ENCODE measurements around the gene ATP5F1A.
A peak's percentile ranks its signal among the peaks of the same experiment; 100 is the strongest.

ATP5F1A gene

GRCh38 chr18:46073474-46074331 is 24.4 kb downstream of the ATP5F1A start:
- DNase-seq (ENCODE audit: low read depth), result peak; percentile 77

- DNase-seq (ENCODE audit: low read depth), result no peak
These were observed 25.1 kb downstream of the ATP5F1A start for GRCh38 chr18:46072959-46073358.

- no peak for DNase-seq (ENCODE audit: low read depth)
These were observed 25.7 kb downstream of the ATP5F1A start for GRCh38 chr18:46072376-46072867.

GRCh38 chr18:46071653-46072375 is 26.3 kb downstream of the ATP5F1A start, which contains the start of gene PSTPIP2:
Gene PSTPIP2, minus strand, starts transcription at chr18:46072260. Its CDS starts 72 bp downstream, at chr18:46072188.
- peak; percentile 71 for DNase-seq (ENCODE audit: low read depth)

- no peak for DNase-seq (ENCODE audit: low read depth)
These were observed 27.1 kb downstream of the ATP5F1A start for GRCh38 chr18:46070815-46071652.

- DNase-seq (ENCODE audit: low read depth), result no peak
These were observed 27.9 kb downstream of the ATP5F1A start for GRCh38 chr18:46070232-46070631.

GRCh38 chr18:46069524-46069923 is 28.6 kb downstream of the ATP5F1A start:
- DNase-seq (ENCODE audit: low read depth), result peak; percentile 25

GRCh38 chr18:46068763-46069162 is 29.3 kb downstream of the ATP5F1A start:
- peak; percentile 15 for DNase-seq (ENCODE audit: low read depth)

GRCh38 chr18:46067438-46068007 is 30.6 kb downstream of the ATP5F1A start:
- DNase-seq (ENCODE audit: low read depth), result peak; percentile 59

- DNase-seq (ENCODE audit: low read depth), result no peak
These were observed 35.3 kb downstream of the ATP5F1A start for GRCh38 chr18:46062781-46063180.

- no peak for DNase-seq (ENCODE audit: low read depth)
These were observed 36.3 kb downstream of the ATP5F1A start for GRCh38 chr18:46061796-46062195.

GRCh38 chr18:46061387-46061786 is 36.7 kb downstream of the ATP5F1A start:
- no peak for DNase-seq (ENCODE audit: low read depth)

GRCh38 chr18:46060359-46060841 is 37.7 kb downstream of the ATP5F1A start:
- no peak for DNase-seq (ENCODE audit: low read depth)

- DNase-seq (ENCODE audit: low read depth), result no peak
These were observed 42.3 kb downstream of the ATP5F1A start for GRCh38 chr18:46055838-46056230.

GRCh38 chr18:46054956-46055837 is 42.9 kb downstream of the ATP5F1A start:
- DNase-seq (ENCODE audit: low read depth), result no peak

GRCh38 chr18:46053368-46054095 is 44.6 kb downstream of the ATP5F1A start:
- DNase-seq (ENCODE audit: low read depth), result peak; percentile 54

- peak; percentile 77 for DNase-seq (ENCODE audit: low read depth)
These were observed 46.2 kb downstream of the ATP5F1A start for GRCh38 chr18:46051731-46052461.

- DNase-seq (ENCODE audit: low read depth), result no peak
These were observed 47.8 kb downstream of the ATP5F1A start for GRCh38 chr18:46050268-46050667.

GRCh38 chr18:46048641-46049040 is 49.5 kb downstream of the ATP5F1A start:
- no peak for DNase-seq (ENCODE audit: low read depth)
